Liver (tissue), 3 donors: Measurements from ENCODE around the gene SYCP2.

Source experiments
- GABPA ChIP-seq, 2 donors: IDR thresholded peaks in 1 of 2; conservative IDR thresholded peaks in 1 of 2; 2 replicates each; pipeline ENCODE4 v1.6.1; 2016; ENCODE audit warnings: antibody characterized with exemption in 2 of 2, mild to moderate bottlenecking in 1 of 2, moderate library complexity in 1 of 2
- SP1 ChIP-seq: IDR thresholded peaks from 2 replicates; pipeline ENCODE4 v1.6.1; 2018; ENCODE audit warnings: antibody characterized with exemption, mild to moderate bottlenecking
- TF ChIP-seq, protein P1 (sequence below): fragments of 150-350 bp; IDR thresholded peaks from 2 replicates; pipeline ENCODE4 v1.5.1; 2017; ENCODE audit warnings: improper control_type of control experiment, low read depth, low read length; ENCODE audit not compliant: missing input control
- TF ChIP-seq, protein P2 (sequence below): IDR thresholded peaks from 2 replicates; pipeline ENCODE4 v1.6.1; 2016; ENCODE audit warnings: antibody characterized with exemption
- donor health status: healthy.
- donor health status: healthy.

DNA sequence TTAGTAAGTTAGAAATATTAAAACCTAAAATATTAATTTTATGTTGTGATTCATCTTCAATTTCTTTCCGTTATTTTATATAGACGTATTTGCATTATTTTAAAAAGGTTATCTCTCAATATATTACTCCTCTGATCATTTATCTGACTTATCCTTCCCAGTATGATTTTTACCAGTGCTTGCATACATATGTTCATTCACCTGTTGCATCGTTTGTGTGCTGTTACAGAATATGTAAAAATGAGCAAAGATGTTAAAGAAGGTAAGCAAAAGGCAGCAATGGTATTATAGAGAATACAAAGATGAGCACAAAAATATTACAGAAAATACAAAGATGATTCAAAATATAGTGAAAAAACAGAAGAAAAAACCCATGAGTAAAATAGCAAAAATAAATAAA lies 48.9 kb downstream of the SYCP2 start:
- TF ChIP-seq, protein P1, sequence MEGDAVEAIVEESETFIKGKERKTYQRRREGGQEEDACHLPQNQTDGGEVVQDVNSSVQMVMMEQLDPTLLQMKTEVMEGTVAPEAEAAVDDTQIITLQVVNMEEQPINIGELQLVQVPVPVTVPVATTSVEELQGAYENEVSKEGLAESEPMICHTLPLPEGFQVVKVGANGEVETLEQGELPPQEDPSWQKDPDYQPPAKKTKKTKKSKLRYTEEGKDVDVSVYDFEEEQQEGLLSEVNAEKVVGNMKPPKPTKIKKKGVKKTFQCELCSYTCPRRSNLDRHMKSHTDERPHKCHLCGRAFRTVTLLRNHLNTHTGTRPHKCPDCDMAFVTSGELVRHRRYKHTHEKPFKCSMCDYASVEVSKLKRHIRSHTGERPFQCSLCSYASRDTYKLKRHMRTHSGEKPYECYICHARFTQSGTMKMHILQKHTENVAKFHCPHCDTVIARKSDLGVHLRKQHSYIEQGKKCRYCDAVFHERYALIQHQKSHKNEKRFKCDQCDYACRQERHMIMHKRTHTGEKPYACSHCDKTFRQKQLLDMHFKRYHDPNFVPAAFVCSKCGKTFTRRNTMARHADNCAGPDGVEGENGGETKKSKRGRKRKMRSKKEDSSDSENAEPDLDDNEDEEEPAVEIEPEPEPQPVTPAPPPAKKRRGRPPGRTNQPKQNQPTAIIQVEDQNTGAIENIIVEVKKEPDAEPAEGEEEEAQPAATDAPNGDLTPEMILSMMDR: no peak
- no peak for TF ChIP-seq GABPA (IDR thresholded peaks at IDR 0.05 in 1 of 2, conservative IDR thresholded peaks at IDR 0.05 in 1 of 2)
- no peak for TF ChIP-seq SP1
- TF ChIP-seq, protein P2, sequence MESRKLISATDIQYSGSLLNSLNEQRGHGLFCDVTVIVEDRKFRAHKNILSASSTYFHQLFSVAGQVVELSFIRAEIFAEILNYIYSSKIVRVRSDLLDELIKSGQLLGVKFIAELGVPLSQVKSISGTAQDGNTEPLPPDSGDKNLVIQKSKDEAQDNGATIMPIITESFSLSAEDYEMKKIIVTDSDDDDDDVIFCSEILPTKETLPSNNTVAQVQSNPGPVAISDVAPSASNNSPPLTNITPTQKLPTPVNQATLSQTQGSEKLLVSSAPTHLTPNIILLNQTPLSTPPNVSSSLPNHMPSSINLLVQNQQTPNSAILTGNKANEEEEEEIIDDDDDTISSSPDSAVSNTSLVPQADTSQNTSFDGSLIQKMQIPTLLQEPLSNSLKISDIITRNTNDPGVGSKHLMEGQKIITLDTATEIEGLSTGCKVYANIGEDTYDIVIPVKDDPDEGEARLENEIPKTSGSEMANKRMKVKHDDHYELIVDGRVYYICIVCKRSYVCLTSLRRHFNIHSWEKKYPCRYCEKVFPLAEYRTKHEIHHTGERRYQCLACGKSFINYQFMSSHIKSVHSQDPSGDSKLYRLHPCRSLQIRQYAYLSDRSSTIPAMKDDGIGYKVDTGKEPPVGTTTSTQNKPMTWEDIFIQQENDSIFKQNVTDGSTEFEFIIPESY: no peak
